ENCODE data around the gene GFPT2.

Gene GFPT2

DNA sequence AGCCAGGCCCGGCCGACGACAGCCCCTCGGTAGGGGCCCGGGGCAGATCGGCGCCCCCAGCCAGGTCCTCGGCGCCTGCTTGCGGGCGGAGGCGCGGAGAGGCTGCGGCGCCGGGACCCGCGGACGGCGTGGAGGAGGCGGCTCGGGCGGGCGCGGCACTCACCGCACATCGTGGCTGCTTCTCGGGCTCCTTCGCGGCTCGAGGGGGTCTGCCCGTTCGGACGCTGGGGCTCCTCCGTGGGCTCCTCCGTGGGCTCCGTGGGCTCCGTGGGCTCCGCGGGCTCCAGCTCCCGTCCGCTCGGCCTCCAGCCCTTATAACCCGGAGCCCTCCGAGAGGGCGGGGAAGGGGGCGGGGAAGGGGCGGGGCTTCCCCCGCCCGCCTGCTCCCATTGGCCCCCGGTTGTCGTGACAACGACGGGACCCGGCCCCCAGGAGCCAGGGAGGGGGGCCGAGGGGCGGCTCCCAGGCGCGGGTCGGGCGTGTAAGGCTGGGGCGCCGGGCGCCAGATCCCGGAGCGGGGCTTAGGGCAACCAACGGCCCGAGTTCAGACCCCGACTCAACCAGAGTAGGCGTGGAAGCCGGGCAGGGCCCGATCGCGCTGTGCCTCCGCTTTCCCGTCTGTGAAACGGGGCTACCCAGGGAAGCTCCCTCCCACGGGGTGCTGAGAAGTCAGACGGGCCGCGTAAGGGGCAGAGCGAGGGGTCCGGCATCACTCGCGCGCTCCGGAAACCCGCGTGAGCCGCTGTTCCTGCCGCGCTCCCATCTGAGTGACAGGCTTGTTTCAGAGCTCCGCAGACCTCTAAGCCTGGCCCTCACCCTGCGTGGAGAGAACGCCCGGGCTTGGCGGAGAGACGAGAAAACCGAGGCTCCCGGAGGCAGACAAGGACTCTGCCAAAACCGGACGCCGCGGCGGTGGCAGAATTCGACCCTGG lies at the start of gene GFPT2:
Gene GFPT2 (minus strand): TSS at position 289 of the 932 bp plus-strand sequence. CDS start 119 bp downstream, at position 170.
- ChIA-PET CTCF (interaction anchor here (0.9 to 1.6 kb wide), 2 partner anchors 8 to 25 kb away, joined by 3 to 8 read pairs; no protein-coding TSS in a partner anchor), POLR2A (no interaction called here)
- DNase-seq (ENCODE audit: extremely low spot score): peak; percentile 90
- TF ChIP-seq, protein P1, sequence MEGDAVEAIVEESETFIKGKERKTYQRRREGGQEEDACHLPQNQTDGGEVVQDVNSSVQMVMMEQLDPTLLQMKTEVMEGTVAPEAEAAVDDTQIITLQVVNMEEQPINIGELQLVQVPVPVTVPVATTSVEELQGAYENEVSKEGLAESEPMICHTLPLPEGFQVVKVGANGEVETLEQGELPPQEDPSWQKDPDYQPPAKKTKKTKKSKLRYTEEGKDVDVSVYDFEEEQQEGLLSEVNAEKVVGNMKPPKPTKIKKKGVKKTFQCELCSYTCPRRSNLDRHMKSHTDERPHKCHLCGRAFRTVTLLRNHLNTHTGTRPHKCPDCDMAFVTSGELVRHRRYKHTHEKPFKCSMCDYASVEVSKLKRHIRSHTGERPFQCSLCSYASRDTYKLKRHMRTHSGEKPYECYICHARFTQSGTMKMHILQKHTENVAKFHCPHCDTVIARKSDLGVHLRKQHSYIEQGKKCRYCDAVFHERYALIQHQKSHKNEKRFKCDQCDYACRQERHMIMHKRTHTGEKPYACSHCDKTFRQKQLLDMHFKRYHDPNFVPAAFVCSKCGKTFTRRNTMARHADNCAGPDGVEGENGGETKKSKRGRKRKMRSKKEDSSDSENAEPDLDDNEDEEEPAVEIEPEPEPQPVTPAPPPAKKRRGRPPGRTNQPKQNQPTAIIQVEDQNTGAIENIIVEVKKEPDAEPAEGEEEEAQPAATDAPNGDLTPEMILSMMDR (IDR thresholded peaks at IDR 0.05; ENCODE audit: control extremely low read depth, extremely low read depth, low read depth, missing control alignments): no peak

DNA sequence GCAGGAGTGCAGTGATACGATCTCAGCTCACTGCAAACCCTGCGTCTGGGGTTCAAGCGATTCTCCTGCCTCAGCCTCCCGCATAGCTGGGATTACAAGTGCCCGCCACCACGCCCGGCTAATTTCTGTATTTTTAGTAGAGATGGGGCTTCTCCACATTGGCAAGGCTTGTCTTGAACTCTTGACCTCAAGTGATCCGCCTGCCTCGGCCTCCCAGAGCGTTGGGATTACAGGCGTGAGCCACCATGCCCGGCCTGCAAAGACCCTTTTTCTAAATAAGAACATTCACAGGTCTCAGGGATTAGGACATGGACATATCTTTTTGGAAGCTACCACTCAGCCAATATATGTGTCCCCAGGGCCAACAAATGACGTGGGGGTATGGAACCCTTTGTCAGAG lies 49.6 kb upstream of the GFPT2 start:
- CTCF ChIA-PET: interaction anchor here (1.2 kb wide), 1 partner anchor 74 kb away, joined by 3 read pairs; no protein-coding TSS in a partner anchor
- TF ChIP-seq, protein P1 (IDR thresholded peaks at IDR 0.05; ENCODE audit: control extremely low read depth, extremely low read depth, low read depth, missing control alignments): no peak
- POLR2A ChIA-PET: no interaction called here
- no peak for DNase-seq (ENCODE audit: extremely low spot score)

DNA sequence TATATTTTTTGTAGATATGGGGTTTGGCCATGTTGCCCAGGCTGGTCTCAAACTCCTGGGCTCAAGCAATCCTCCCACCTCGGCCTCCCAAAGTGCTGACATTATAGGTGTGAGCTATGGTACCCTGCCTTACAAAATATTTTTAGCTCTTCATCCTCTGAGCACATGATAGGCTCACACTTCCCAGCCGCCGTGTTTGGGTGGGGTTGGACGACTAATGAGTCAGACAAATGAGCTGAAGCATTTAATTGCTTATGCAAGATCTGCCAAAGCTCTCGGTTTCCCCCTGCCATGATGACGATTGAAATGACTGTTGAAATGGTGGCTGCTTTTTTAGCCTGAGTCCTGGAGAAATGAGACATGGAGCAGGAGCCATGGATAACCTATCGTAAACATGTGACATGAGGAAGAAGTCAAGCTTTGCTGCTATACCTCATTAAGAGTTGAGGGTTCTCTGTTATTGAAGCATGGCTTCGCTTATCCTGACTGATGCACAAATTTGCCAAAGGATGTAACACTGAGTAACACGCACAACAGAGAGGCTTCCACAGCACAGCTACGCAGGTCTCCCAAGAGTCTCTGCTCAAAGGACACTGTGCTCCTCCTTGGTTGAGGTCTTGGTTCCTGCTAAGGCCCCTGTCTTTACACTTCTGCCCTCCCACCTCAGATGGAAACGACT lies 48.2 kb upstream of the GFPT2 start:
- CTCF ChIA-PET: no interaction called here
- POLR2A ChIA-PET: no interaction called here
- TF ChIP-seq, protein P1 (IDR thresholded peaks at IDR 0.05; ENCODE audit: control extremely low read depth, extremely low read depth, low read depth, missing control alignments): no peak
- DNase-seq (ENCODE audit: extremely low spot score): no peak

DNA sequence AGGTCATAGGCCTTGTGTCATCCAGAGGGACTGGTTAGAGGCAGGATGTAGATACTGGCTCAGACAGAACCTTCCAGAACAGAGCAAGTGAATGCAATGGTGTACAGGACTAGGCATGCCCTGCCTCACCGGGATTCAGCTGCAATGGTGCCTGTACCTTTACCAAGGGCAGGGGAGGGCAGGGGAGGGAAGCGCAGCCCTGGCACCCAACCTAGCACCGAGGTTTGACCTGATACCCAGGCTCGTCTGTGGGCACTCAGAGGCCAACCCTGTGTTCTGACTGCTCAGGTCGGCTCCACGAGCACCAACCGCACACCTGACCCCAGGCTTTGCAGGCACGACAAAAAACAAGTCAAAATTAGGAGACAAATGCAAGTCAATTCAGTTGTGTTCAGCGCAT lies 47.3 kb upstream of the GFPT2 start:
- TF ChIP-seq, protein P1 (IDR thresholded peaks at IDR 0.05; ENCODE audit: control extremely low read depth, extremely low read depth, low read depth, missing control alignments): no peak
- POLR2A ChIA-PET: no interaction called here
- CTCF ChIA-PET: no interaction called here
- peak; percentile 6 for DNase-seq (ENCODE audit: extremely low spot score)

DNA sequence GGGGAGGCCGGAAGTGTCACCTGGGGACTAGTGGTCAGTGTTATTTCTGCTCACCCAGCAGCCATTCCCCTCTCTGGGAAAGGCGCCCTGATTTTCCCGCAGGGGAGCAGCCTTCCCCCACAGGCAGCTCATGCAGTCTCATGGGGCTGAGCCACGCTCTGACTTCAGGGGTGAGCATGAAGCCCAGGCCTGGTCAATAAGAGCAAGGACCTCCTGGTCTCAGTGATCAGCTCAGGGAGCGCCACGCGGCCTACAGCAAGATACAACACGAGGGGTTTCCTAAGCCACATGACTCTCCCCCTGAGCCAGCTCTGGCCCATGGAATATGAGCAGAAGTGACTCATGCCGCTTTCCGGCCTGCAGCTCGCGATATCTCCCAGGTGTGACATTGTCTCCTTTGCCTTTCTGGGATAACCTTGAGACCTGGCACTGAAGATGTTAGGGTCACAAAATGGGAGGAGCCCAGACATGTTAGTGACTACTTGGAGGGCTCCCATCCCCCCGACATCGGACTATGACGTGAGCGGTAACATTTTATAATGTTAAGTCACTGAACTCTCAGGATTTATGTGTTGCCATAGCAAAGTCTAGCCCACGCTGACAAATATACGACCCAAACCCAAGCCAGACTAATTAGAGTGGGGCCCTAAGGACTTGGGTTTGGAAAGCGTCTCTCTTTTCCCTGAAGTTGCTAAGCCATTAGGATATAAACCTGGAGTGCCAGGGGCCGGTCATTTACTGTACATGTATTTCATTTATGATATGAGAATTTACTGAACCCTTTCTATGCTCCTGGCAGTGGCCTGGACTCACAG lies 46.5 kb upstream of the GFPT2 start:
- POLR2A ChIA-PET: no interaction called here

More for the DNA sequence above, 46.5 kb upstream of the GFPT2 start:
- DNase-seq (ENCODE audit: extremely low spot score): peak; percentile 10
- TF ChIP-seq, protein P1 (IDR thresholded peaks at IDR 0.05; ENCODE audit: control extremely low read depth, extremely low read depth, low read depth, missing control alignments): no peak
- CTCF ChIA-PET: no interaction called here

Data from GM10248 (cell line).